HTERT RPE-1 (cell line): ENCODE measurements around the gene FLVCR1.
"Not testable (repeated sequence)": the region's sequence is repeated elsewhere in the genome, so short reads cannot be mapped to it uniquely, and the experiment has no call there.

Experiments
- in situ Hi-C: fragments of 300-500 bp; cut with MboI; formaldehyde crosslinking; loops from 4 replicates; pipeline ENCODE4 v1.14.3; 2020; ENCODE audit warnings: low sequenced_read_pairs

The FLVCR1 gene

GRCh38 chr1:212914110-212914509 is 56.0 kb downstream of the FLVCR1 start:
- in situ Hi-C loops, result not testable (repeated sequence)

- in situ Hi-C loops, result no loop called here
Measured at GRCh38 chr1:212914789-212915188, 56.7 kb downstream of the FLVCR1 start.

GRCh38 chr1:212915245-212916091 is 57.4 kb downstream of the FLVCR1 start:
- in situ Hi-C loops, result no loop called here

- in situ Hi-C loops, result no loop called here
Measured at GRCh38 chr1:212916481-212917133, 58.5 kb downstream of the FLVCR1 start.

GRCh38 chr1:212917134-212917485 is 59.0 kb downstream of the FLVCR1 start:
- in situ Hi-C loops, result no loop called here

GRCh38 chr1:212917858-212918257 is 59.8 kb downstream of the FLVCR1 start:
- in situ Hi-C loops, result no loop called here

- in situ Hi-C loops, result no loop called here
Measured at GRCh38 chr1:212918824-212919223, 60.7 kb downstream of the FLVCR1 start.

GRCh38 chr1:212920246-212920645 is 62.2 kb downstream of the FLVCR1 start:
- in situ Hi-C loops, result no loop called here

GRCh38 chr1:212920896-212921295 is 62.8 kb downstream of the FLVCR1 start:
- in situ Hi-C loops, result no loop called here

GRCh38 chr1:212922016-212922415 is 63.9 kb downstream of the FLVCR1 start:
- in situ Hi-C loops, result no loop called here

GRCh38 chr1:212926372-212926771 is 68.3 kb downstream of the FLVCR1 start:
- in situ Hi-C loops, result no loop called here

- in situ Hi-C loops, result no loop called here
Measured at GRCh38 chr1:212928323-212929291, 70.5 kb downstream of the FLVCR1 start.

- in situ Hi-C loops, result no loop called here
Measured at GRCh38 chr1:212930986-212931678, 73.1 kb downstream of the FLVCR1 start.

GRCh38 chr1:212933815-212934471 is 75.9 kb downstream of the FLVCR1 start:
- in situ Hi-C loops, result no loop called here

GRCh38 chr1:212935387-212935981 is 77.4 kb downstream of the FLVCR1 start:
- in situ Hi-C loops, result no loop called here

- in situ Hi-C loops, result no loop called here
Measured at GRCh38 chr1:212937034-212937433, 79.0 kb downstream of the FLVCR1 start.

- in situ Hi-C loops, result no loop called here
Measured at GRCh38 chr1:212938846-212939245, 80.8 kb downstream of the FLVCR1 start.

- in situ Hi-C loops, result no loop called here
Measured at GRCh38 chr1:212941452-212941851, 83.4 kb downstream of the FLVCR1 start.

GRCh38 chr1:212942679-212943392 is 84.8 kb downstream of the FLVCR1 start:
- in situ Hi-C loops, result no loop called here
